SK-N-SH treated with all-trans-retinoic acid at 6 μM for 48 hours (cell line): ENCODE data around the gene AOPEP.

Experiments
- ATAC-seq: fragments of 200-7000 bp; cut with Tn5 transposase; 3 replicates; pipeline ENCODE4 v1.9.1; 2020; ENCODE audit warnings: mild to moderate bottlenecking, moderate library complexity
- ARNTL ChIP-seq: fragments of 450-650 bp; formaldehyde crosslinking; IDR thresholded peaks from 2 replicates; pipeline ENCODE4 v1.5.0; 2020; ENCODE audit warnings: low read depth, mild to moderate bottlenecking, moderate library complexity, borderline replicate concordance
- BACH2 ChIP-seq: fragments of 250-450 bp; sonication (Bioruptor Pico); IDR thresholded peaks from 2 replicates; pipeline ENCODE4 v1.9.0; 2021; ENCODE audit warnings: mild to moderate bottlenecking, borderline replicate concordance
- CSDC2 ChIP-seq: fragments of 250-450 bp; sonication (Bioruptor Pico); IDR thresholded peaks from 2 replicates; pipeline ENCODE4 v1.5.0; 2020; ENCODE audit warnings: mild to moderate bottlenecking, moderate library complexity
- CSRNP3 ChIP-seq: fragments of 250-450 bp; sonication (Bioruptor Pico); IDR thresholded peaks from 2 replicates; pipeline ENCODE4 v1.5.1; 2021; ENCODE audit warnings: mild to moderate bottlenecking, moderate library complexity
- ESRRG ChIP-seq: fragments of 250-450 bp; sonication (Bioruptor Pico); IDR thresholded peaks from 2 replicates; pipeline ENCODE4 v1.6.1; 2021; ENCODE audit warnings: mild to moderate bottlenecking
- GLIS3 ChIP-seq: fragments of 250-450 bp; sonication (Bioruptor Pico); IDR thresholded peaks from 2 replicates; pipeline ENCODE4 v1.5.0; 2020; ENCODE audit warnings: mild to moderate bottlenecking, moderate library complexity
- ISL1 ChIP-seq: fragments of 250-450 bp; sonication (Bioruptor Pico); IDR thresholded peaks from 2 replicates; pipeline ENCODE4 v2.1.2; 2022; ENCODE audit warnings: mild to moderate bottlenecking, moderate library complexity
- OSR1 ChIP-seq: fragments of 250-450 bp; sonication (Bioruptor Pico); IDR thresholded peaks from 2 replicates; pipeline ENCODE4 v1.8.0; 2022; ENCODE audit warnings: moderate library complexity, mild to moderate bottlenecking, inconsistent platforms
- POU6F1 ChIP-seq: fragments of 250-450 bp; sonication (Bioruptor Pico); IDR thresholded peaks from 2 replicates; pipeline ENCODE4 v1.8.0; 2021; ENCODE audit warnings: low read depth, mild to moderate bottlenecking, moderate library complexity, borderline replicate concordance
- PPARA ChIP-seq: fragments of 250-450 bp; sonication (Bioruptor Pico); IDR thresholded peaks from 2 replicates; pipeline ENCODE4 v1.5.0; 2020; ENCODE audit warnings: mild to moderate bottlenecking, borderline replicate concordance
- RARB ChIP-seq: fragments of 250-450 bp; sonication (Bioruptor Pico); IDR thresholded peaks from 2 replicates; pipeline ENCODE4 v1.8.0; 2021; ENCODE audit warnings: mild to moderate bottlenecking, moderate library complexity
- SNAI2 ChIP-seq: fragments of 250-450 bp; sonication (Bioruptor Pico); IDR thresholded peaks from 2 replicates; pipeline ENCODE4 v1.5.0; 2020; ENCODE audit warnings: mild to moderate bottlenecking, moderate library complexity
- TCF4 ChIP-seq: fragments of 250-450 bp; sonication (Bioruptor Pico); IDR thresholded peaks from 2 replicates; pipeline ENCODE4 v1.8.0; 2021; ENCODE audit warnings: mild to moderate bottlenecking, moderate library complexity, borderline replicate concordance
- TOX ChIP-seq: fragments of 250-450 bp; sonication (Bioruptor Pico); IDR thresholded peaks from 2 replicates; pipeline ENCODE4 v1.8.0; 2021; ENCODE audit warnings: mild to moderate bottlenecking, moderate library complexity, borderline replicate concordance
- TSHZ2 ChIP-seq: fragments of 250-450 bp; sonication (Bioruptor Pico); IDR thresholded peaks from 2 replicates; pipeline ENCODE4 v1.5.0; 2020; ENCODE audit warnings: mild to moderate bottlenecking, moderate library complexity
- ZFP3 ChIP-seq: fragments of 250-450 bp; sonication (Bioruptor Pico); IDR thresholded peaks from 2 replicates; pipeline ENCODE4 v1.5.0; 2020; ENCODE audit warnings: mild to moderate bottlenecking, moderate library complexity
- ZFP30 ChIP-seq: fragments of 450-650 bp; formaldehyde crosslinking; IDR thresholded peaks from 2 replicates; pipeline ENCODE4 v1.5.0; 2022; ENCODE audit warnings: mild to moderate bottlenecking, moderate library complexity
- ZNF565 ChIP-seq: fragments of 450-650 bp; formaldehyde crosslinking; conservative IDR thresholded peaks from 2 replicates; pipeline ENCODE4 v1.5.0; 2020; ENCODE audit warnings: low read depth, mild to moderate bottlenecking, moderate library complexity
- ZNF70 ChIP-seq: fragments of 450-650 bp; formaldehyde crosslinking; IDR thresholded peaks from 2 replicates; pipeline ENCODE4 v1.5.0; 2020; ENCODE audit warnings: mild to moderate bottlenecking, moderate library complexity
- ZNF8 ChIP-seq: fragments of 450-650 bp; formaldehyde crosslinking; IDR thresholded peaks from 2 replicates; pipeline ENCODE4 v1.5.0; 2020; ENCODE audit warnings: mild to moderate bottlenecking, moderate library complexity
- TF ChIP-seq, protein P1 (sequence below): fragments of 250-450 bp; sonication (Bioruptor Pico); IDR thresholded peaks from 2 replicates; pipeline ENCODE4 v1.5.1; 2020; ENCODE audit warnings: low read depth, mild to moderate bottlenecking, moderate library complexity
- TF ChIP-seq, protein P2 (sequence below): fragments of 250-450 bp; sonication (Bioruptor Pico); IDR thresholded peaks from 2 replicates; pipeline ENCODE4 v1.8.0; 2020; ENCODE audit warnings: mild to moderate bottlenecking, moderate library complexity, borderline replicate concordance

The AOPEP gene

DNA sequence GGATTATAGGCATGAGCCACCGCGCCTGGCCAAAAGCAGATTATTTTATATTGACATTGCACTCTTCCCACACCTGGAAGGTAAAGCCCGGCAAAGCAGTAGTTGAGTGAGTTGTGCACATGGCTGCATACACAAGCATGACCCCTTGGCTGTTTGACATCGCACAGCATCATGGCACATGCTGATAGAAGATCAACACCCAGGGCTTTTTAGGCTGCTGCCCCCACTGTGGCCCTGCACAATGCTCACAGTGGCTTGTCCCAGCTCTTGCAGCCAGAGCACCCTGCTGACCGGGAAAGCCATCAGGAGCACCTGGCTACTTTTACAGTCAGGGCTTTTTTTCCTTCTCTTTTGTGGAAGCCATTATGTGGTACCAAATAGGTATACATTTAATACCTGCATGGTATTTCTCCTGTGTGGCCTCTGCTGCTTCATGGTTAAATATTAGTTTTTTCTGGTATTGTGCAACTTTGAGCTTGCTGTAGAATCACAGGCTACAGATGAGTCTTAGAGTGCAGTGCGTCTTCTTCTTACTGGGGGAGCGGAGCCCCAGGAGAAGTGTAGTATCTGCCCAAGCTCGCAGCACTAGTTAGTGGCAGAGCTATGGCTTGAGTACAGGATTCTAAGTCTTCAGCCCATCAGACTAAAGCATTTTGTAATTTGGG is 264.5 kb downstream of the AOPEP start (continued):
- no peak for TF ChIP-seq CSRNP3 (CRISPR knock-in tag)

- no peak for ATAC-seq
- TF ChIP-seq OSR1 (CRISPR knock-in tag) (no peak), ZFP30 (CRISPR knock-in tag) (no peak), PPARA (CRISPR knock-in tag) (no peak), SNAI2 (CRISPR knock-in tag) (no peak), ZNF8 (CRISPR knock-in tag) (no peak), GLIS3 (no peak), TCF4 (no peak), ZNF70 (no peak), TSHZ2 (CRISPR knock-in tag) (no peak), RARB (no peak), POU6F1 (CRISPR knock-in tag) (no peak), CSDC2 (no peak), ZFP3 (CRISPR knock-in tag) (no peak), ZNF565 (CRISPR knock-in tag) (no peak), CSRNP3 (CRISPR knock-in tag) (no peak), ESRRG (CRISPR knock-in tag) (no peak), BACH2 (CRISPR knock-in tag) (no peak)
- TF ChIP-seq, protein P1, sequence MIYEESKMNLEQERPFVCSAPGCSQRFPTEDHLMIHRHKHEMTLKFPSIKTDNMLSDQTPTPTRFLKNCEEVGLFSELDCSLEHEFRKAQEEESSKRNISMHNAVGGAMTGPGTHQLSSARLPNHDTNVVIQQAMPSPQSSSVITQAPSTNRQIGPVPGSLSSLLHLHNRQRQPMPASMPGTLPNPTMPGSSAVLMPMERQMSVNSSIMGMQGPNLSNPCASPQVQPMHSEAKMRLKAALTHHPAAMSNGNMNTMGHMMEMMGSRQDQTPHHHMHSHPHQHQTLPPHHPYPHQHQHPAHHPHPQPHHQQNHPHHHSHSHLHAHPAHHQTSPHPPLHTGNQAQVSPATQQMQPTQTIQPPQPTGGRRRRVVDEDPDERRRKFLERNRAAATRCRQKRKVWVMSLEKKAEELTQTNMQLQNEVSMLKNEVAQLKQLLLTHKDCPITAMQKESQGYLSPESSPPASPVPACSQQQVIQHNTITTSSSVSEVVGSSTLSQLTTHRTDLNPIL (CRISPR knock-in tag) = no peak
- TF ChIP-seq, all 23 proteins: peak for 0
These were observed 265.7 kb downstream of the AOPEP start for GRCh38 chr9:94991961-94992907.

GRCh38 chr9:94993160-94993820 is 266.8 kb downstream of the AOPEP start:
- no peak for ATAC-seq
- TF ChIP-seq ZFP3 (CRISPR knock-in tag) (no peak), PPARA (CRISPR knock-in tag) (no peak), RARB (no peak), TOX (CRISPR knock-in tag) (no peak), TSHZ2 (CRISPR knock-in tag) (no peak), ZNF70 (no peak), ARNTL (CRISPR knock-in tag) (no peak), ZNF8 (CRISPR knock-in tag) (no peak), GLIS3 (no peak), ISL1 (CRISPR knock-in tag) (no peak)
- TF ChIP-seq, protein P2, sequence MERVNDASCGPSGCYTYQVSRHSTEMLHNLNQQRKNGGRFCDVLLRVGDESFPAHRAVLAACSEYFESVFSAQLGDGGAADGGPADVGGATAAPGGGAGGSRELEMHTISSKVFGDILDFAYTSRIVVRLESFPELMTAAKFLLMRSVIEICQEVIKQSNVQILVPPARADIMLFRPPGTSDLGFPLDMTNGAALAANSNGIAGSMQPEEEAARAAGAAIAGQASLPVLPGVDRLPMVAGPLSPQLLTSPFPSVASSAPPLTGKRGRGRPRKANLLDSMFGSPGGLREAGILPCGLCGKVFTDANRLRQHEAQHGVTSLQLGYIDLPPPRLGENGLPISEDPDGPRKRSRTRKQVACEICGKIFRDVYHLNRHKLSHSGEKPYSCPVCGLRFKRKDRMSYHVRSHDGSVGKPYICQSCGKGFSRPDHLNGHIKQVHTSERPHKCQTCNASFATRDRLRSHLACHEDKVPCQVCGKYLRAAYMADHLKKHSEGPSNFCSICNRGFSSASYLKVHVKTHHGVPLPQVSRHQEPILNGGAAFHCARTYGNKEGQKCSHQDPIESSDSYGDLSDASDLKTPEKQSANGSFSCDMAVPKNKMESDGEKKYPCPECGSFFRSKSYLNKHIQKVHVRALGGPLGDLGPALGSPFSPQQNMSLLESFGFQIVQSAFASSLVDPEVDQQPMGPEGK (CRISPR knock-in tag) = no peak
